ENCODE results near the gene NHP2. TPM values are rescaled to one million over a fixed set of nuclear protein-coding genes. Genes with fewer than 3 reads are reported as not detected.
"Not testable (repeated sequence)": the region's sequence is repeated elsewhere in the genome, so short reads cannot be mapped to it uniquely, and the experiment has no call there.

The NHP2 gene
- total and polyA plus RNA-seq, 2 donors from 2014 or later: 98.6 to 129 TPM

GRCh38 chr5:178198706-178199105 is 45.0 kb upstream of the NHP2 start:
- Histone ChIP-seq H3K4me1 (ENCODE audit: control insufficient read depth in 2 of 3, insufficient read depth in 2 of 3, low read depth in 1 of 3, low read length in 3 of 3) (no peaks in the 10 kb centered on the region), H3K27ac (ENCODE audit: low read depth in 2 of 2, low read length in 2 of 2) (no peak overlapping the region), H3K36me3 (ENCODE audit: control insufficient read depth in 2 of 3, insufficient read depth in 3 of 3, low read length in 3 of 3) (no peaks in the 10 kb centered on the region), H3K27me3 (ENCODE audit: control insufficient read depth, insufficient read depth, low read length) (no peaks in the 10 kb centered on the region), H3K9me3 (ENCODE audit: control insufficient read depth in 2 of 3, insufficient read depth in 1 of 3, low read length in 3 of 3) (no peaks in the 10 kb centered on the region), H3K4me3 (ENCODE audit: low read length in 3 of 3) (no peak overlapping the region), H3K9ac (ENCODE audit: low read length in 3 of 3) (no peak overlapping the region)
- FAIRE-seq (no peak), DNase-seq (no peak)
- intact Hi-C loops (cut with DNase I): no loop called here
- TF ChIP-seq, protein P1, sequence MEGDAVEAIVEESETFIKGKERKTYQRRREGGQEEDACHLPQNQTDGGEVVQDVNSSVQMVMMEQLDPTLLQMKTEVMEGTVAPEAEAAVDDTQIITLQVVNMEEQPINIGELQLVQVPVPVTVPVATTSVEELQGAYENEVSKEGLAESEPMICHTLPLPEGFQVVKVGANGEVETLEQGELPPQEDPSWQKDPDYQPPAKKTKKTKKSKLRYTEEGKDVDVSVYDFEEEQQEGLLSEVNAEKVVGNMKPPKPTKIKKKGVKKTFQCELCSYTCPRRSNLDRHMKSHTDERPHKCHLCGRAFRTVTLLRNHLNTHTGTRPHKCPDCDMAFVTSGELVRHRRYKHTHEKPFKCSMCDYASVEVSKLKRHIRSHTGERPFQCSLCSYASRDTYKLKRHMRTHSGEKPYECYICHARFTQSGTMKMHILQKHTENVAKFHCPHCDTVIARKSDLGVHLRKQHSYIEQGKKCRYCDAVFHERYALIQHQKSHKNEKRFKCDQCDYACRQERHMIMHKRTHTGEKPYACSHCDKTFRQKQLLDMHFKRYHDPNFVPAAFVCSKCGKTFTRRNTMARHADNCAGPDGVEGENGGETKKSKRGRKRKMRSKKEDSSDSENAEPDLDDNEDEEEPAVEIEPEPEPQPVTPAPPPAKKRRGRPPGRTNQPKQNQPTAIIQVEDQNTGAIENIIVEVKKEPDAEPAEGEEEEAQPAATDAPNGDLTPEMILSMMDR (IDR thresholded peaks at IDR 0.05; ENCODE audit: borderline replicate concordance, extremely low read depth, insufficient read depth): no peak

- H3K27me3 ChIP-seq (ENCODE audit: control insufficient read depth, insufficient read depth, low read length); intact Hi-C loops (cut with DNase I); FAIRE-seq; H3K9ac ChIP-seq (ENCODE audit: low read length in 3 of 3); H3K4me3 ChIP-seq (ENCODE audit: low read length in 3 of 3); H3K27ac ChIP-seq (ENCODE audit: low read depth in 2 of 2, low read length in 2 of 2); H3K9me3 ChIP-seq (ENCODE audit: control insufficient read depth in 2 of 3, insufficient read depth in 1 of 3, low read length in 3 of 3); DNase-seq; H3K4me1 ChIP-seq (ENCODE audit: control insufficient read depth in 2 of 3, insufficient read depth in 2 of 3, low read depth in 1 of 3, low read length in 3 of 3); H3K36me3 ChIP-seq (ENCODE audit: control insufficient read depth in 2 of 3, insufficient read depth in 3 of 3, low read length in 3 of 3): not testable (repeated sequence)
Observed at GRCh38 chr5:178198151-178198550, 44.5 kb upstream of the NHP2 start.

- TF ChIP-seq, protein P1 (IDR thresholded peaks at IDR 0.05; ENCODE audit: borderline replicate concordance, extremely low read depth, insufficient read depth): peak; percentile 1
- no peak for FAIRE-seq
- DNase-seq: no peak
- no peaks in the 10 kb centered on the region for H3K4me1 ChIP-seq (ENCODE audit: control insufficient read depth in 2 of 3, insufficient read depth in 2 of 3, low read depth in 1 of 3, low read length in 3 of 3)
- H3K4me3 ChIP-seq (ENCODE audit: low read length in 3 of 3): no peak overlapping the region
- intact Hi-C loops (cut with DNase I): no loop called here
- H3K36me3 ChIP-seq (ENCODE audit: control insufficient read depth in 2 of 3, insufficient read depth in 3 of 3, low read length in 3 of 3): no peaks in the 10 kb centered on the region
- no peaks in the 10 kb centered on the region for H3K27me3 ChIP-seq (ENCODE audit: control insufficient read depth, insufficient read depth, low read length)
- H3K9ac ChIP-seq (ENCODE audit: low read length in 3 of 3): no peak overlapping the region
- no peak overlapping the region for H3K27ac ChIP-seq (ENCODE audit: low read depth in 2 of 2, low read length in 2 of 2)
- no peaks in the 10 kb centered on the region for H3K9me3 ChIP-seq (ENCODE audit: control insufficient read depth in 2 of 3, insufficient read depth in 1 of 3, low read length in 3 of 3)
Observed at GRCh38 chr5:178196986-178197385, 43.3 kb upstream of the NHP2 start.

GRCh38 chr5:178196281-178196812 is 42.7 kb upstream of the NHP2 start:
- H3K36me3 ChIP-seq (ENCODE audit: control insufficient read depth in 2 of 3, insufficient read depth in 3 of 3, low read length in 3 of 3): no peaks in the 10 kb centered on the region
- H3K27me3 ChIP-seq (ENCODE audit: control insufficient read depth, insufficient read depth, low read length): no peaks in the 10 kb centered on the region
- H3K9ac ChIP-seq (ENCODE audit: low read length in 3 of 3): no peak overlapping the region
- intact Hi-C loops (cut with DNase I): no loop called here
- no peak overlapping the region for H3K27ac ChIP-seq (ENCODE audit: low read depth in 2 of 2, low read length in 2 of 2)
- FAIRE-seq (no peak), DNase-seq (no peak)
- TF ChIP-seq, protein P1 (IDR thresholded peaks at IDR 0.05; ENCODE audit: borderline replicate concordance, extremely low read depth, insufficient read depth): no peak
- H3K4me3 ChIP-seq (ENCODE audit: low read length in 3 of 3): no peak overlapping the region
- H3K4me1 ChIP-seq (ENCODE audit: control insufficient read depth in 2 of 3, insufficient read depth in 2 of 3, low read depth in 1 of 3, low read length in 3 of 3): no peaks in the 10 kb centered on the region
- no peaks in the 10 kb centered on the region for H3K9me3 ChIP-seq (ENCODE audit: control insufficient read depth in 2 of 3, insufficient read depth in 1 of 3, low read length in 3 of 3)

Measured in kidney (tissue), 14 donors.